WI38 (cell line): ENCODE measurements around the gene HEXA.
"Not testable (repeated sequence)": the region's sequence is repeated elsewhere in the genome, so short reads cannot be mapped to it uniquely, and the experiment has no call there.

Source experiments
- H3K4me3 ChIP-seq: 2 replicates; pipeline ENCODE4 v1.5.1; 2011; ENCODE audit warnings: low read depth, mild to moderate bottlenecking, control low read depth, low read length
- CTCF ChIP-seq: IDR thresholded peaks from 2 replicates; pipeline ENCODE4 v1.5.1; 2012; ENCODE audit warnings: low read depth, mild to moderate bottlenecking, control low read depth, low read length

Gene HEXA

GRCh38 chr15:72411111-72411510 lies 35.3 kb upstream of the HEXA start:
- H3K4me3 ChIP-seq = no peak overlapping the region
- no peak for TF ChIP-seq CTCF

- no peak for TF ChIP-seq CTCF
- H3K4me3 ChIP-seq = no peak overlapping the region
Observed at GRCh38 chr15:72406936-72407335, 31.1 kb upstream of the HEXA start.

GRCh38 chr15:72404841-72405240 lies 29.0 kb upstream of the HEXA start:
- no peak overlapping the region for H3K4me3 ChIP-seq
- no peak for TF ChIP-seq CTCF

GRCh38 chr15:72404356-72404755 lies 28.5 kb upstream of the HEXA start:
- no peak for TF ChIP-seq CTCF
- no peak overlapping the region for H3K4me3 ChIP-seq

- H3K4me3 ChIP-seq = no peak overlapping the region
- TF ChIP-seq CTCF = no peak
Observed at GRCh38 chr15:72402726-72403125, 26.9 kb upstream of the HEXA start.

GRCh38 chr15:72398648-72399047 lies 22.8 kb upstream of the HEXA start:
- H3K4me3 ChIP-seq = no peak overlapping the region
- TF ChIP-seq CTCF = no peak

- no peak within 1 kb of the TSS for H3K4me3 ChIP-seq
- TF ChIP-seq CTCF = no peak
Observed at GRCh38 chr15:72397796-72398588, 22.2 kb upstream of the HEXA start, which contains the start of gene TMEM202. Gene TMEM202, plus strand, starts transcription at chr15:72398305. Its CDS starts 22 bp downstream, at chr15:72398327.

- H3K4me3 ChIP-seq = not testable (repeated sequence)
Observed at GRCh38 chr15:72396331-72396730, 20.5 kb upstream of the HEXA start.
